ENCODE results near the gene POMT2.

The POMT2 gene

GRCh38 chr14:77257700-77258099 is 63.0 kb downstream of the POMT2 start:
- no peak overlapping the region for H3K27ac ChIP-seq
- TF ChIP-seq CTCF (conservative IDR thresholded peaks at IDR 0.05) (no peak), ZFX (IDR thresholded peaks at IDR 0.05) (no peak)

- no peak for TF ChIP-seq ZFX (IDR thresholded peaks at IDR 0.05)
- TF ChIP-seq CTCF (conservative IDR thresholded peaks at IDR 0.05): no peak
Observed at GRCh38 chr14:77256694-77257093, 64.0 kb downstream of the POMT2 start.

GRCh38 chr14:77253333-77254190 is 67.1 kb downstream of the POMT2 start:
- TF ChIP-seq CTCF (conservative IDR thresholded peaks at IDR 0.05) (no peak), ZFX (IDR thresholded peaks at IDR 0.05) (no peak)
- H3K27ac ChIP-seq: no peak overlapping the region

More at GRCh38 chr14:77256694-77257093, 64.0 kb downstream of the POMT2 start:
- no peak overlapping the region for H3K27ac ChIP-seq

GRCh38 chr14:77251870-77252269 is 68.8 kb downstream of the POMT2 start:
- no peak overlapping the region for H3K27ac ChIP-seq
- TF ChIP-seq ZFX (IDR thresholded peaks at IDR 0.05): no peak
- TF ChIP-seq CTCF (conservative IDR thresholded peaks at IDR 0.05): no peak

- H3K27ac ChIP-seq: no peak overlapping the region
- TF ChIP-seq CTCF (conservative IDR thresholded peaks at IDR 0.05): no peak
- no peak for TF ChIP-seq ZFX (IDR thresholded peaks at IDR 0.05)
Observed at GRCh38 chr14:77250927-77251326, 69.8 kb downstream of the POMT2 start.

- TF ChIP-seq CTCF (conservative IDR thresholded peaks at IDR 0.05) (no peak), ZFX (IDR thresholded peaks at IDR 0.05) (no peak)
Observed at GRCh38 chr14:77249286-77249685, 71.4 kb downstream of the POMT2 start.

GRCh38 chr14:77248666-77249065 is 72.0 kb downstream of the POMT2 start:
- H3K27ac ChIP-seq: no peak overlapping the region
- no peak for TF ChIP-seq ZFX (IDR thresholded peaks at IDR 0.05)

More at GRCh38 chr14:77249286-77249685, 71.4 kb downstream of the POMT2 start:
- H3K27ac ChIP-seq: no peak overlapping the region

GRCh38 chr14:77246784-77247183 is 73.9 kb downstream of the POMT2 start:
- no peak overlapping the region for H3K27ac ChIP-seq
- TF ChIP-seq CTCF (conservative IDR thresholded peaks at IDR 0.05): no peak
- TF ChIP-seq ZFX (IDR thresholded peaks at IDR 0.05): no peak
